Activated CD8-positive, alpha-beta memory T cell treated with anti-CD3 and anti-CD28 coated beads, Interleukin-2, amount 50 U/mL, for 1 hour (primary cell): Measurements from ENCODE around the gene ESRRG.
"Not testable (repeated sequence)": the region's sequence is repeated elsewhere in the genome, so short reads cannot be mapped to it uniquely, and the experiment has no call there.

Source experiments
- DNase-seq: peaks from one replicate; pipeline ENCODE4 v3.0.0-alpha.2; 2020; ENCODE audit errors: extremely low read depth

The ESRRG gene

DNA sequence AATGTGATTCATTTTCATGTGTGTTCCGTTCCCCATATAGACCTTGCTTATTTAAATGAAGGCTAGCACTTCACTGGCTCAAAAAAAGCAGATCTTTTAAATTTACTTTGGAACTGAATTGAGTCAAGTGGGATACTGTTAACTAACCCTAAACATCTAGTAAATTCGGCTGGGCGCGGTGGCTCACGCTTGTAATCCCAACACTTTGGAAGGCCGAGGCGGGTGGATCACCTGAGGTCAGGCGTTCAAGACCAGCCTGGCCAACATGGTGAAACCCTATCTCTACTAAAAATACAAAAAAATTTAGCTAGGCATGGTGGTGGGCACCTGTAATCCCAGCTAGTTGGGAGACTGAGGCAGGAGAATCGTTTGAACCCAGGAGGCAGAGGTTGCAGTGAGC is 19.2 kb downstream of the ESRRG start:
- DNase-seq: not testable (repeated sequence)

DNA sequence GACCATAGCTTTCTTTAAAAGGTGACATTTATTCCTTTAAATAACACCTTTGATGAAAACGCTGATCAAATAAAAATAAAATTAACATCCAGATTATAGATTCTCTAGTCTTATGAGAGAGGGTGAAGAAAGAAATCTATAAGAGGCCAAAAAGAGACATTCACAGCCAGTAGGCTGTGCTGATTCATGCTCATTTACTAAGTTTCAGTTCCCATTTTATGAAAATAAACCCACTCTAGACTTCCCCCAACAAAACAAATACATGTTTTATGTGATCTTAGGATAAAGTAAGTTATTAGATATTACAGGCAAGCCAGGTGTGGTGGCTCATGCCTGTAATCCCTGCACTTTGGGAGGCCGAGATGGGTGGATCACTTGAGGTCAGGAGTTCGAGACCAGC is 21.1 kb downstream of the ESRRG start:
- DNase-seq: no peak

- DNase-seq: no peak
Measured at GRCh38 chr1:216700779-216701178, 22.4 kb downstream of the ESRRG start.

DNA sequence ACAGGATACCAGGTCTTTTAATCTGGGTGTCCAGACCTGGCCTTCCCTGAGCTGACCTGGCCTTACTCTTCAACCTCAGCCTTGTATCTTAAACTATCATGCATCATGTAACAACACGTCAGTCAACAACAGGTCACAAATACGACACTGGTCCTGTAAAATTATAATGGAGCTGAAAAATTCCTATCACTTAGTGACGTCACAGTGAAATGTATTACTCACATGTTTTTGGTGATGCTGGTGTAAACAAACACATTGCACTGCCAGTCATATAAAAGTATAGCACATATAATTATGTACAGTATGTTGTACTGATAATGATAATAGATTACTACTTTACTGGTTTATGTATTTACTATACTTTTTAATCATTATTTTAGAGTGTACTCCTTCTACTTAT is 31.5 kb downstream of the ESRRG start:
- DNase-seq: no peak

DNA sequence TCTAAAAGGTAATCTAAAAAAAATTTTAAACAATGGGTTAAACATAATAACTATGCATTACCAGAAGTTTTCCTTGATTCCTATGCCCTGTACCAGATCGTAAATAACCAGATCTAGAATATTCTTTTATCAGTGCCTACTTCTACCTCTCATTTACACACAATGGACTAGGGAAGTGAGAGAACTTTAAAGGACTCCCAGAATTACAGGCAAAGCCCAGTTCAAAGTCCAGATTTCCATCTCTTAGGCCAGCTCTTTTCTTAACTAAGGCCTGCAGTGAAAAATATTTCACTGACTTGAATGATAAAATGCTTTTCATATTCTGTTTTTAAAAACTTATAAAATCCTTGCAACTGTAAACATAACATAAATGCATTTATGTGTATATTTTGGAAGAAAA is 32.6 kb downstream of the ESRRG start:
- DNase-seq: no peak

- DNase-seq: no peak
Measured at GRCh38 chr1:216688127-216688657, 35.0 kb downstream of the ESRRG start.

- DNase-seq: no peak
Measured at GRCh38 chr1:216686860-216687766, 36.1 kb downstream of the ESRRG start.

GRCh38 chr1:216682752-216683151 is 40.5 kb downstream of the ESRRG start:
- DNase-seq: no peak

DNA sequence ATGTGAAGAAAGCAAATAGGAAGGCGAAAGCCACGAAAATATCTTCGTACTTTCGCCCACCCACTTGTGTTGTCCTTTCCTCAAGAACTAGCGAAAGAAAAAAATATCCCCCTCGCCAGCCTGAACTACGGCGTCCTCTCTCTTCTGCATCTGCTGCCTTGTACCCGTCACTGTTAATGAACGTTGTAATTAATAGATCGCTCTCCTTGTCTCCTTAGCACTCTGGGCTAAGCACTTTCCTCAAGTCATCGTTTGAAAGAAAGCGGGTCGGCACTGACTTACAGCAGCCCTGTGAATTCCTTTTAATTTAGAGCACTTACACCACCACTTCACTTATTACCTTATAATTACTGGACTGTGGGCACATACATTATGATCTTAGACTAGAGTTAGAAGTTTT is 44.1 kb downstream of the ESRRG start:
- no peak for DNase-seq

DNA sequence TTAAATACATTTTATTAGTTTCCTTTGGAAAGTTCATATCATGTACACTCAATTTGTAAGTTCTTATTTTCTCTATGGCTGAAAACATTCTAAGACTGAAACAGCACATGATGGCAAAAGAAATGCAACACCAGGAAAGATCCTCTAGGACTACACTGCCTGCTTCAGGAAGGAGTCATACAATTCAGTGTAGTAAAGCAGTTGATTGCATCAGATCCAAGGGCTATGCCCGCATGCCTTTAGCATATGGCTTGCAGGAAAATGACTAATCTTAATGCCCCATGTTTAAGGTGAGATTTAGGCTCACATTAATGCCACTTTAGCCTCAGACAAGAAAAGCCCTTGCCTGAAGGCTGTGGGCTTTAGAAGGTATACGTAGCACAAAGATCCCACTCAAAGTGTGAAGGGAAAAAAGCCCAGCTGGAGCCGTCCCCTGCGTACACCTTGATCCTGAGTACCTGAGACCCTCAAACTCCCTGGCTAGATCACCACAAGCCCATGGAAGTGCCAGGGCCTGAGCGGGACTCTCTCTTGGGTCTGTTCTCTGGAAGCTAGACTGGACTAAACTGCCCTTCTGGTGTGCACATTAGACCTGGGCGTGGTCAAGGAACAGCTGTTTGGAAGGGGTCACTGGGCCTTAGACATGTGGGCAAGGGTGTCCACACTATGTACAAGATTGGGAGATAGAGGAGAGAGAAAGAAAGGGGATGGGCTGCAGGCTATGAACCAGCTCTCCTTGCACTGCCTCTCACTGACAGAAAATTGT is 52.9 kb downstream of the ESRRG start:
- DNase-seq: no peak

- no peak for DNase-seq
Measured at GRCh38 chr1:216666441-216666840, 56.8 kb downstream of the ESRRG start.

DNA sequence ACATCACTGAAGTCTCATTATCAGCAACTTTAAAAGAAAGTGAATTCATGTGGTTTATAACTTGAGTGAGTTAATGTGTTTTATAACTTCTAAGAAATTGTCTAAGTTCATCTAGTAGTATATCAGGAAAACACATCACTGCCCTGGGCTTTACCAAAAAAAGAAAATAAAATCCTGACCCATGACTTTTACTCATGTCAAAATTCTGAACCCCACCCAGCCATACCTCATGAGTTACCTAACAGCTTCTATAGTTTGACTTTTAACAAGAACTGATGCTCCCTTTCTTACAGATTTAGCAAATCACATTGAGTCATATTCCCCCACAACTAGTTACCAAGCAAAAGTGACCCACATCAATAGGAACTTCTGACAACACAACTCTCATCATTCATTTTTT is 57.4 kb downstream of the ESRRG start:
- DNase-seq: no peak

DNA sequence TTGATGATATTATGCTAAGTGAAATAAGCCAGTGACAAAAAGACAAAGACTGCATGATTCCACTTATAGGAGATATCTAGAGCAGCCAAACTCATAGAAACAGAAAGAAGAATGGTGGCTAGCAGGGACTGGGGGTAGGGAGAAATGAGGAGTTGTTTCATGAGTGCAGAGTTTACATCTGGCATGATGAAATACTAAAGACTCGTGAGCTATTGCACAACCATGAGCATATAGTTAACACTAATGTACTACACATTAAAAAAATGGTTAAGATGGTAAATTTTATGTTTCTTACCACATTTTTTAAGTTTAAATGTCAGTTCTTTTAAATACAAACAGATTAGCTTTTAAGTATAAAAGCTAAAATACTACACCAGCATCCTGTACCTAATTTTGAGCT is 57.8 kb downstream of the ESRRG start:
- no peak for DNase-seq

GRCh38 chr1:216662681-216663080 is 60.5 kb downstream of the ESRRG start:
- no peak for DNase-seq

DNA sequence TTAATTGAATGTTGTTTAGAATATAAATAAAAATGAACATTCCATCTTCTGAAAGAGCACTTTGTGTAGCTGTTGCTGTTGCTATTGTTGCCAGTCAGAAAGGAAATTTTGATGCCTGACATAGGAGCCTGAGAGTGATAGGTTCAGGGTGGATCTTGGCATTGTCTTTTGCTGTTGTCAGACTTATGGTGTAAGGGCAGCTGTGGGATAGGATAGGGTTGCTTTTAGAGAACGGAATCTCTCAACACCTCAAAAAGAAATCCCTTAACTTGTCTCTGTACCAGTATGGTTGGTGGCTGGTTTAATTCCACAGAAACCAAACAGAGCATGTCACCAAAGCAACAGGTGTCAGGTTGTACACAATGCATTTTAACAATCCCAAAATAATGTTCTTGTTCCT is 62.7 kb downstream of the ESRRG start:
- DNase-seq: no peak

- no peak for DNase-seq
Measured at GRCh38 chr1:216653001-216653400, 70.2 kb downstream of the ESRRG start.

DNA sequence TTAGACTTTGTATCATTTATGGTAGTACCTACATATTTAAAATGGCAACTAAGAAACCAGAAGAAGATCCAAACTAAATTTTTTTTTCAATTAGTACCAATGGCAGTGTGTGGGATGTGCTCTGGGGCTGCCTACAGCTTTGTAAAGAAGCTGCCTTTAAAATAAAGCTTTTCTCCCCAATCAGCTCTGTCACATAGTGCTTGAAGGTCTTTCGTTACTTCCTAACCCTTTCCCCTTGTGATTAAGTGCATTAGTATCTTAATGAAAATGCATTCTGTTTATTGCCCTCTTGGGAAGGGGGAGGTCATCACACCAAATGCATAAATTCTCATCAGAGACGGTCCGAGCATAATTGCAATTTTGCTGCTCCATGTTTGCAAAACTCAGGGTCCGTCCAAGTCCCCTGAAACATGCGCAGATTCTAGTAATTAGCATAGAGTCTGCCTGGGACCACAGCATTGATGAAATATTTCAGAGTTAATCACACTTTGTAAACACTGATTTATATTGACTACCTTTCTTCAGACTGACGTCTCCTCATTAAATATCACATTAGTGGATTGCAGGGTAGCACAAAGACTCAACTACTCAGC is 71.3 kb downstream of the ESRRG start:
- DNase-seq: no peak

GRCh38 chr1:216643176-216643575 is 80.1 kb downstream of the ESRRG start:
- no peak for DNase-seq

GRCh38 chr1:216641669-216642460 is 81.4 kb downstream of the ESRRG start:
- no peak for DNase-seq

- DNase-seq: no peak
Measured at GRCh38 chr1:216640100-216640499, 83.1 kb downstream of the ESRRG start.

DNA sequence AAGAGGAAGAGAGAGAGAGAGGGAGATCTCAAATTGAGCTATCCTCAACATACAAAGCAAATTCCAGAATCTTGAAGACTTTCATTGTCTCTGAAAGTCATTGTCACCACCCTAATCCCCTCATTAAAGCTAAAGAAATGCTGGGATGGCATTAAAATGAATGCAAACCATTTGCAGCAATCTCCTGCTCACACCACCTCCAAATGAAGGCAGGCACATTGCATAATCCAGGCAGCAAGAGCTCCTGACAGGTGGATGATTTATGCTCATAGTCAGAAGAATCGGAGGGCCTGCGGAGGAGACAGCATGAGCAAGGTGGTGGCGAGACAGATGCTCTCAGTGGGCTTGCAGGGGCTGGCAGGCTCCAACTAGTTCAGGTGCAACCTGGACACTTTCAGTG is 90.2 kb downstream of the ESRRG start:
- DNase-seq: no peak

DNA sequence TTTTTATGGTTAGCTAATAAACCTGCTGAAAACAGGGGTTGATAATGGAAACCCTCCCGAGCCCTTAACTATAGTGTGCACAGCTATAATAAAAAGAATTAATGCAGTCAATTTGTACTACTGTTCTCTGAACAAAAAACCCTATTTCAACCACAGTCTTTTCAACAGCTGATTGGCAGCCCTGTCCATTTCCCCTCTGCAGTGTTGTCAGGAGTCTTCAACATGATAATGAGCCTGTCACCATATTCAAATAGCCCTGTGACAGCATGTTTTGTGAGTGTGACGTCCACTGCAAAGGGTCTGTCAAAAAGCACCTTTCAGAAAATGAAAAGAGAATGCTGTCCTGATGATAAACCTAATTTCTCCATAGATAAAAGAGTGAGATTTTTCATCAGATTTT is 92.7 kb downstream of the ESRRG start:
- no peak for DNase-seq
